SJSA1 (cell line): ENCODE data around the gene ADCY1. TPM values are rescaled to one million over a fixed set of nuclear protein-coding genes. Genes with fewer than 3 reads are reported as not detected.

Experiments used
- DNase-seq, 2 experiments: peaks; one replicate each; pipeline ENCODE4 v3.0.0-alpha.2; 2015 to 2020; ENCODE audit warnings: low spot score in 2 of 2, low read depth in 1 of 2
- H3K27ac ChIP-seq: fragments of 250-450 bp; sonication (Bioruptor Pico); 2 replicates; pipeline ENCODE4 v1.5.1; 2020; ENCODE audit warnings: mild to moderate bottlenecking, moderate library complexity
- H3K27me3 ChIP-seq: fragments of 250-450 bp; sonication (Bioruptor Pico); replicated peaks from 2 replicates; pipeline ENCODE4 v1.5.1; 2020; ENCODE audit warnings: mild to moderate bottlenecking, moderate library complexity
- H3K36me3 ChIP-seq: fragments of 250-450 bp; sonication (Bioruptor Pico); 2 replicates; pipeline ENCODE4 v1.5.1; 2020; ENCODE audit warnings: mild to moderate bottlenecking
- H3K4me1 ChIP-seq: fragments of 250-450 bp; sonication (Bioruptor Pico); replicated peaks from 2 replicates; pipeline ENCODE4 v1.6.1; 2021; ENCODE audit warnings: mild to moderate bottlenecking
- H3K4me3 ChIP-seq: fragments of 250-450 bp; sonication (Bioruptor Pico); 2 replicates; pipeline ENCODE4 v1.5.1; 2020; ENCODE audit warnings: mild to moderate bottlenecking
- H3K9me3 ChIP-seq: fragments of 250-450 bp; sonication (Bioruptor Pico); replicated peaks from 2 replicates; pipeline ENCODE4 v1.5.1; 2020; ENCODE audit warnings: mild to moderate bottlenecking
- total RNA-seq: library from RNA; depleted of rRNA; stranded (reverse); fragments of >200 nt; shearing (Covaris generic); gene quantifications from 2 replicates; pipeline ENCODE4 v1.2.3, GENCODE V29; 2014

The ADCY1 gene
- total RNA-seq, 1 experiment from 2014 or later: 0.05 TPM

DNA sequence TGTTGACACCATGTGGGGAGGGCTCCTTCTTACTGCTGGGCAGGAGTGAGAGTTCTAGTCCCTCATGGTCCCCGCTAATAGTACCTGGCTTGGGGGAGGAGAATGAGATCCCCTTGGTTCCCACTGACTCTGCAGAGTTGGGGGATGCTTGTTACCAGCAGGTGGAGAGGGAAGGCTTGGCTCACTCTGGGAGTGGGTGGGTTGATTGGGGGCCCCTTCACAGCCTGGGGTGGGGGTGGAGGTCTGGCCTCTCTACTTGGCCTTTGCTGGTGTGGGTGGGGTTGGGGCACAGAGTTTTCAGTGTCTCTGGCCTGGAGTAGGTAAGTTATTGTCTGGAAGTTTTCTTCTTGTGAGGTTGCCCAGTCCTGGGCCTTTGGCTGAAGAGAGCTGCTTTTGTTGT lies 31.9 kb downstream of the ADCY1 start:
- H3K27ac ChIP-seq: no peak overlapping the region
- no peak overlapping the region for H3K4me3 ChIP-seq
- DNase-seq: peak in 1 of 2 experiments; percentile 22

DNA sequence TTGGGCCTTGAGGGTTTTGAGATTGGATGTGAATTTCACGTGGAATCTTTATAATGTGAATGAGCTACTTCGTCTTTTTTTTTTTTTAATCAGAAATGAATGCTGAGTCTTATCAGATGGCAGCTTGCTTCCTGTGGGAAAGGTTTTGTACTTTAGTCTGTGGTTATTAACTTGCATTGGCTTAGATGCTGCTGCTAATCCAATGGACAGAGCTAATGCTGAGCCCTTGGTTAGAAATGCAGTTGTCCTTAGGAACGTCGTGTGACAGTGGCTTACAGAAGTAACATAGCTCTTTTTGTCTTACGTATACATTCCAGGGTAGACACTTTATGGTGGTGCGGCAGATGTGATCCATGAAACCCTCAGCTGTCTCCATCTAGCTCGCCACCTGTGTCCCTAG lies 32.8 kb downstream of the ADCY1 start:
- H3K36me3 ChIP-seq: no peaks in the 10 kb centered on the region
- no peaks in the 10 kb centered on the region for H3K27me3 ChIP-seq
- no peaks in the 10 kb centered on the region for H3K4me1 ChIP-seq
- no peak overlapping the region for H3K27ac ChIP-seq
- no peaks in the 10 kb centered on the region for H3K9me3 ChIP-seq
- DNase-seq: no peak
- no peak overlapping the region for H3K4me3 ChIP-seq

More for the DNA sequence above, 31.9 kb downstream of the ADCY1 start:
- Histone ChIP-seq H3K27me3 (no peaks in the 10 kb centered on the region), H3K4me1 (no peaks in the 10 kb centered on the region), H3K36me3 (no peaks in the 10 kb centered on the region), H3K9me3 (no peaks in the 10 kb centered on the region)

DNA sequence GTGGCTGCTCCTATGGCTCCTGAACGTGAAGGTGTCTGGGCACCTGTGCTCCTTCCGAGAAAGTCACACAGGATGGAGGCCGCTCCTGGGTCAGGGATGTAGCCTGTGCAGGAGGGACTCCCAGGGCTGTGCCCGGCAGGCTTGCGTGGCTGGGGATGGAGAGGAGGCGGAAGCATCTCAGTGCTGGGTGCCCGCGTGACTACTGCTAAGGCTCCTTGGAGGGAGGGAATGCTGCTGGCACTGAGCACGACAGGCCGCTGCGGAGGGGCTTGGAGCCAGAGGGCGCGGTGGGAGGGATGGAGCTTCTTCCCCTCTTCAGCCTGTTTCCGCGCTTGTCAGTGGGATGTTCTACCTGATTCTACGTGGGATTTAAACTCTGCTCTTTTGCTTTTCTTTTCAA lies 35.0 kb downstream of the ADCY1 start:
- no peak overlapping the region for H3K27ac ChIP-seq
- no peaks in the 10 kb centered on the region for H3K9me3 ChIP-seq
- no peak overlapping the region for H3K4me3 ChIP-seq

DNA sequence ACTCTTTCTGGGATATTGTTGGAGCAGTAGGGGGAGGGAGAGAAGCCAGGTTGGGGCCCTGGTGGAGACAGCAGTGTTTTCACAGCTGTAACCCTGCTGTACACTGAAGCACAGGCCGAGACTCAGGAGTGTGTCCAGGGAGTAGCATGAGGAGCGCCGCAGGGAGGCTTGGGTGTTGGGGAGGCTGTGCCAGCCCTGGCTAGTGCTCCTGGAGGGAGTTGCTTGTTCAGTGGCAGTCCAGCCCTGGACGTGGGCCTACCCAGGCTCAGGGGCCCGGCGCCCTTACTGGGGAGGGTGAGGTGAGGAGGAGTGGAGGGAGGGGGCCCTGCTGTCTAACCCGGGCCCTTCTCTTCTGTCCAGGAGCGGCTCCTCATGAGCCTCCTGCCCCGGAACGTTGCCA lies 35.9 kb downstream of the ADCY1 start:
- H3K4me3 ChIP-seq: no peak overlapping the region
- H3K4me1 ChIP-seq: no peaks in the 10 kb centered on the region
- H3K9me3 ChIP-seq: no peaks in the 10 kb centered on the region
- H3K36me3 ChIP-seq: no peaks in the 10 kb centered on the region
- H3K27me3 ChIP-seq: no peaks in the 10 kb centered on the region
- peak in 1 of 2 experiments; percentile 22 for DNase-seq
- H3K27ac ChIP-seq: no peak overlapping the region

More for the DNA sequence above, 35.0 kb downstream of the ADCY1 start:
- no peaks in the 10 kb centered on the region for H3K36me3 ChIP-seq
- no peaks in the 10 kb centered on the region for H3K4me1 ChIP-seq
- DNase-seq: peak in 1 of 2 experiments; percentile 31
- H3K27me3 ChIP-seq: no peaks in the 10 kb centered on the region

DNA sequence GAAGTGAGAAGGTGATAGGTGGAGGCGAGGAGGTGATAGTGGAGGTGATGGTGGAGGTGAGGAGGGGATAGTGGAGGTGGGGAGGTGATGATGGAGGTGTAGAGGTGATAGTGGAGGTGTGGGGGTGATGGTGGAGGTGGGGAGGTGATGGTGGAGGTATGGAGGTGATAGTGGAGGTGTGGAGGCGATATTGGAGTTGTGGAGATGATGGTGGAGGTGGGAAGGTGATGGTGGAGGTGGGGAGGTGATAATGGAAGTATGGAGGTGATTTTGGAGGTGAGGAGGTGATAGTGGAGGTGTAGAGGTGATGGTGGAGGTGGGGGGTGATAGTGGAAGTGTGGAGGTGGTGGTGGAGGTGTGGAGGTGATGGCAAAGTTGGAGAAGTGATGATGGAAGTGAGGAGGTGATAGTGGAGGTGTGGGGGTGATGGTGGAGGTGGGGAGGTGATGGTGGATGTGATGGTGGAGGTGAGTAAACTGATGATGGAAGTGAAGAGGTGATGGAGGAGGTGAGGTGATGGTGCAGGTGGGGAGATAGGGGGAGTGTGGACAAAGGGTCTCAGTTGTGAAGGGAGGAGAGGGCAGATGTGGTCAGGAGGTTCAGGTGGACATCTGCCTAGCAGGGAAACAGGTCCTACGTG lies 36.6 kb downstream of the ADCY1 start:
- Histone ChIP-seq H3K27me3 (no peaks in the 10 kb centered on the region), H3K4me1 (no peaks in the 10 kb centered on the region), H3K27ac (no peak overlapping the region)

DNA sequence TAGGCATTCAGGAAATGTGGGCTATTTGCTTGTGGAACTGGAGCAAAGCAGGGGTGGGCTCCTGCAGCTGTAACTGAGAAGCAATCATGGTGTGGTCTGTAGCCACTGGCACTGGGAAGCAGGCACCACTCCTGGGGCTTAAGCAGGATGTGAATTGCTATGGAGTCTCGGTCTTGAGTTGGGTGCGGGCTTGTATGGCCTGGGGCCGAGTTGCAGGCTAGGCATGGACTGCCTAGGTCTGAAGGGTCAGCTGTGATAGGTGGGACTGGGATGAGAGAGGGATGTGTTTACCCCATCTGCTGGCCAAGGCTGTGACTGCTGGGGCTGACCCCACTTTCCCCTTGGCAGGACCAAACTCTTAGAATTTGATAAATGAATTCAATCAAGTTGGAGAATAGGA lies 43.0 kb downstream of the ADCY1 start:
- Histone ChIP-seq H3K9me3 (no peaks in the 10 kb centered on the region), H3K27me3 (no peaks in the 10 kb centered on the region), H3K27ac (no peak overlapping the region), H3K4me3 (no peak overlapping the region), H3K36me3 (no peaks in the 10 kb centered on the region), H3K4me1 (no peaks in the 10 kb centered on the region)
- DNase-seq: no peak

More for the DNA sequence above, 36.6 kb downstream of the ADCY1 start:
- no peaks in the 10 kb centered on the region for H3K9me3 ChIP-seq
- DNase-seq: no peak
- H3K4me3 ChIP-seq: no peak overlapping the region
- H3K36me3 ChIP-seq: no peaks in the 10 kb centered on the region

DNA sequence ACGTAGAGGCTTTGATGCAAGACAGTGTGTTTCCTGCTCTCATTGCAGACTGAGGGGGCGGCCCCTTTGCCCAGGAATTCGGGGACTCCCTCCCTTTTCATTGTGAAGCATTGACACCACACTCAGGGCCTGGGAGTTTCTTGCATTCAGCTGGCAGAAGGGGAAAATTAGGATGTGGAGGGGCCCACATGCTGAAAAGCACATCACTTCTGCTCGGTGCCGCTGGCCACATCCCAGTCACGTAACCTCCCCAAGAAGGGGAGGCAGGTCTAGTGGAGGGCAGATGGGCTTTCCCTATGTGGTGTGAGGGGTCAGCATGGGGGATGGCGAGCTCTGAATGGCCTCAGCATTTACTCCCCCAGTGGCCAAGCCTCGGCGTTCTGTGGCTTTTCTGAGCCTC lies 47.9 kb downstream of the ADCY1 start:
- Histone ChIP-seq H3K4me3 (no peak overlapping the region), H3K4me1 (no peaks in the 10 kb centered on the region), H3K27ac (no peak overlapping the region), H3K9me3 (no peaks in the 10 kb centered on the region), H3K36me3 (no peaks in the 10 kb centered on the region), H3K27me3 (no peaks in the 10 kb centered on the region)
- DNase-seq: no peak

DNA sequence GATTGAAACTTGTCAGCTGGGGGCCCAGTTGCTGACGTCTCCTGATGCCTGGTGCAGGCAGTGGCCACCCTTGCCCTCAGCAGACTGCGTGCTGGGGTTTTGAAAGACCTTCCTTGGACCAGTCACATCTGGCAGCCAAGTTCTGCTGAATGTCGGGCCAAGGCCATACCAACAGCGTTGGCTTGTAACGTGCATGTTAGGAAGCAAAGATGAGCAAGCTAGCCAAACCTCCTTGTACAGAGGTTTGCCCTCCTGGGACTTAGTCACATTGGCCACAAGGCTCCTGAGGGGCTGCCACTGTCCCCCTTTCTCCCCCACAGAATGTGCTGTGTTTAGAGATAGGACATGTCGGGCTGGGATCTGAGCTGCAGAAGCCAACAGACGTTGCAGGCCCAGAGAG lies 49.0 kb downstream of the ADCY1 start:
- Histone ChIP-seq H3K4me3 (no peak overlapping the region), H3K9me3 (no peaks in the 10 kb centered on the region), H3K4me1 (no peaks in the 10 kb centered on the region), H3K27ac (no peak overlapping the region), H3K36me3 (no peaks in the 10 kb centered on the region), H3K27me3 (no peaks in the 10 kb centered on the region)
- no peak for DNase-seq

DNA sequence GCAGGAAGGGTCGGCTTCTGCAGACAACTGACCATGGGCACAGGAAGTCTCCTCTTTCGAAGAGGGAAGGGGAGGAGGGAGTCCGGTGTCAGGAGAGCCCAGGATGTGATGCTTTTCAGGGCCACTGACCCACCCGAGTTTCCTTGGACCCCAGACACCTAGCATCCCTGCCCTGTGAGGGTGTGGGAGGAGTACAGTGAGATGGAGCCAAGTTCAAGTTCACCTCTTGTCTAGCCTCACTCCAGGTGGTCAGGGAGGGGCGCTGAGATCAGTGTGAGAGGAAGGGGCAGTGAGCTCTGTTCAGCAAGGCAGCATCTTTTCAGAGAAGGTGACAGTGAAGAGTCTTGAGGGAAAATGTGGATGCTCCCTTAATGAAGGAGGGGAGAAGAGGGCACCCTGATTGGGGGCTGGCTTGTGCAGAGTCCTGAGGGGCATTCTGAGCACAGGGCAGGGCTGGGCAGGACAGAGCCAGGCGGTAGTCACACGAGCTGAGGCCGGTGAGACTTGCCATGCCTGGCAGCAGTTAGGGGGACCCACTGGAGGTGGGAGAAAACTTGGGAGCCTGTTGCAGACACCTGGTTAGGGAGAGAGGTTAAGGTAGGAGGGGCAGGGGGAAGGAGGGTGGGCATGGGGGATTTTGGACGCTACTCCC lies 49.7 kb downstream of the ADCY1 start:
- Histone ChIP-seq H3K4me3 (no peak overlapping the region), H3K27me3 (no peaks in the 10 kb centered on the region), H3K36me3 (no peaks in the 10 kb centered on the region), H3K27ac (no peak overlapping the region), H3K9me3 (no peaks in the 10 kb centered on the region), H3K4me1 (no peaks in the 10 kb centered on the region)
- DNase-seq: no peak

DNA sequence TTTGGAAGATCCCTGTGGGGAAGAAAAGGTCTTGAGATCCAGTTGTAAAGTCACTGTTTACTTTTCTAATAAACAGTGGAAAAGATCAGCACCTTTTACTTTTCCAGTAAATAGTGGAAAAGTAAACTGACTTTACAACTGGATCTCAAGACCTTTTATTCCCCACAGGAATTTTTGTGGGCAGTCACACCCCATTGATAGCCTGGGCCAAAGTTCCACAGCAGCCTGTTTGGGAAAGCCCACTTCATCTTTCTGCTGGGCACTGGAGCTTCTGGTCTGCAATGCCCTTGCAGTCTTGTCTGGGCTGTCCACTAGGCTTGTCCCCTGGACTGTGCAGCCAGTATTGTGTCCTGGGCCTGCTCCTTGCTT lies 50.2 kb downstream of the ADCY1 start:
- Histone ChIP-seq H3K4me1 (no peaks in the 10 kb centered on the region), H3K4me3 (no peak overlapping the region), H3K27me3 (no peaks in the 10 kb centered on the region), H3K9me3 (no peaks in the 10 kb centered on the region), H3K36me3 (no peaks in the 10 kb centered on the region), H3K27ac (no peak overlapping the region)
- DNase-seq: no peak

DNA sequence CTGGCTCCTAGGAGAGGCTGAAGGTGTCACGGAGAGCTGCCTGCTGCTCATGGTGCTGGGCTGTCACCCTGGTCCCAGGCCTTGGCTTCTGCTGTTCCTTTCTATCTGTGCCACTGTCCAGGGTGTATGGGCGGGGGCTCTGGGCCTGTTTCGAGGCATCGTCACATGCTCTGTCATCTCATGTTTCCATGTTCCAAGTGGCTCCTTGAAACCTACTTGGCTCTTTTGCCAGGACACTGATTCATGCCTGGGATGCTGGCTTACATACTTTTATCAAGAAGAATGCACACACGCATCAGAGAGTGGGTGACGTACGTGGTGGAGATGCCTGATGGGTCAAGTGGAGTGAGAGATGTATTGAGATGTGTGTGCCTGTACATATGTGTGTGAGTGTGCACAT lies 50.9 kb downstream of the ADCY1 start:
- Histone ChIP-seq H3K27me3 (no peaks in the 10 kb centered on the region), H3K36me3 (no peaks in the 10 kb centered on the region), H3K27ac (no peak overlapping the region), H3K4me3 (no peak overlapping the region), H3K9me3 (no peaks in the 10 kb centered on the region), H3K4me1 (no peaks in the 10 kb centered on the region)
- no peak for DNase-seq

DNA sequence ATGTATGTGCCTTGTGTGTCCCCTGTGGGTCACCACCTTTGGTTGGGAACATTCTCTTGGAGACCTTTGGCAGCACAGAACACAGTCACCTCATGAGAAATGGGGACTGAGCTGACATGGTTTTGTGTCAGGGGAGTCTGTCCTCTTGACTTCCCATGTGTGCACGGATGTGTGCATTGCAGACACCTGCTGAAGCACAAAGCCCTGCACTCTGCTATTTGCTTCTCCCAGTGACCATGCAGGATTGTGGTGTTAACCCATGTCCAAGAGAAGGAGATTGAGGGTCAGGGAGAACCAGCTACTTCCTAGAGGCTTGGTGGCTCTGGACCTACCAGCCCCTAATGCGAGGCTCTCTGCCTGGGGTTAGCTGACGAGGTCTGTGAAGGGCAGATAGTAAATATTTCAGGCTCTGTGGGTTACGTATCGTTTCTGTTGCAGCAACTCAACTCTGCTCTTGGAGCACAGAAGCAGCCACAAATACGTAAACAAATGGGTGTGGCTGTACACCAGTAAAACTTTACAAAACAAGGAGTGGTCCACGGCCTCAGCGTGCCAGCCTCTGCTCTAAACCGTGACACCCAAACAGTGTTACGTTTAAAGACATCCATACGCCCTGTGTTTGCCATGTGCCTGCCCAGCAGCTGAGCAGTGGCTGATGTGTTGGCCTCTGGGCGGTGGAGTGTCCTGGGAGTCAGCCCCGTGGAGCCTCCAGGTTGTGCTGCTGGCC lies 51.7 kb downstream of the ADCY1 start:
- Histone ChIP-seq H3K4me3 (no peak overlapping the region), H3K27ac (no peak overlapping the region), H3K27me3 (peaks cover 4% of the 10 kb centered on the region; the same call in 1 of the 2 replicates), H3K4me1 (no peaks in the 10 kb centered on the region), H3K36me3 (no peaks in the 10 kb centered on the region), H3K9me3 (no peaks in the 10 kb centered on the region)
- peak in 1 of 2 experiments; percentile 29 for DNase-seq

DNA sequence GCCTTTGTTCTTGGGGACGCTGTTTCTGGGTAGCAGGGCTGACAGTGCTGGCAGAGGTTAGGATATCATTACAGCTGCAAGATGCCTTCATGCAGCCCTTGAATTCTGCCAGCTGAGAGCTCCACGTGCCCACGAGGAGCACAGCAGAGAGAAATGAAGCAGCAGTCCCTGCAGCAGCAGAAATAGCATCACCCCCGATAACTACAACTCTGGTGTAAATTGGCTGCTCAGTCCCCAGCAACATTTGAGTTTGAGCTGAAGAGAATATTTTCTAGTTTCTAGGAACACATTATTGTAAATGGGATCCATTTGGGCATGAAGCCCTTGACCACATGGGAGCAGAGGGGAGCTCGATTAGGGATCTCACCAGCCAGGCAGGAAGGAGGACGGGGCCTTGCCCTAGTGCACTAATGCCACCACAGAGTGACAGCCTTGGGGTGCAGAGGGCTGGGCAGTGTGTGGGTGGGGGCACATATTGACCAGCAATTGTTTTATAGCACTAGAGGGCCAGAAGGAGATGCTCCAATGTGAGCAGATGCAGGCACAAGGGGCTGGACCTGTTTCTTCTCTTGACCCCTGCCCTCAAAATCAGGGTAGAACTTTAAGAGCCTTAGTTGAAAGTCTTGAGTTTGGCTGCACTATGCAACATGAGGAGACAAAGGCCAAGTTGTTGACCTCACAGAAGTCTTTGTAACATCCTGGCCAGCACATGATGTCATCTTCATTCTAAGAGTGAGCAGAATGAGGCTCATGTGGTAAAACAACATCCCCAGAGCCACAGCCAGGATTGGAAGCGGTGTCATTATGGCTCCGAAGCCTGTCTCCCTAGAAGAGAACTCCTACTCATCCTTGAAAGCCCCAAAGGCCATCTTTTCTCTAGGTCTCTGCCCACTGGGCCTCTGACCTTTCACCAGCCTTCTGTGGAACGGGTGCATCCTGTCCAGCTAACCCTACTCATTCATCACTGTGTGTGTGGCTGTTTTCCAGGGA lies 52.6 kb downstream of the ADCY1 start:
- Histone ChIP-seq H3K27me3 (peaks cover 7% of the 10 kb centered on the region; the same call in 1 of the 2 replicates), H3K4me3 (no peak overlapping the region), H3K36me3 (no peaks in the 10 kb centered on the region), H3K9me3 (no peaks in the 10 kb centered on the region), H3K4me1 (no peaks in the 10 kb centered on the region), H3K27ac (no peak overlapping the region)
- DNase-seq: peak in 1 of 2 experiments; percentile 24
